HCT116 (cell line): ENCODE results near the gene S100A3. TPM values are rescaled to one million over a fixed set of nuclear protein-coding genes. Genes with fewer than 3 reads are reported as not detected.
A peak's percentile ranks its signal among the peaks of the same experiment; 100 is the strongest.

Experiments
- ATAC-seq: fragments of 200-7000 bp; cut with Tn5 transposase; 2 replicates; pipeline ENCODE4 v1.9.1; 2020; ENCODE audit warnings: mild to moderate bottlenecking, moderate library complexity
- BruUV-seq: library from RNA; stranded (reverse); fragments of 400-500 nt; replicated peaks from 2 replicates; lab custom pipeline; 2021; lab: Mats Ljungman, UMichigan
- CTCF ChIA-PET: fragments of 300-600 bp; sonication (Branson Sonifier 250); formaldehyde crosslinking; loops from one replicate; lab custom pipeline; 2021; ENCODE audit warnings: antibody characterized with exemption; lab: Charles Lee
- POLR2A ChIA-PET: fragments of 300-600, 350-600 bp; sonication (Branson Sonifier 250); formaldehyde crosslinking; loops from one replicate; lab custom pipeline; 2021; ENCODE audit warnings: antibody characterized with exemption; lab: Charles Lee
- RAD21 ChIA-PET, 2 experiments: fragments of 300-600 bp; sonication (Branson Sonifier 250); formaldehyde crosslinking; loops; one replicate each; lab custom pipeline; 2023; ENCODE audit warnings: low total read pairs in 2 of 2; ENCODE audit not compliant: uncharacterized antibody in 2 of 2, unreplicated experiment in 2 of 2, low non-redundant PET in 1 of 2; lab: Charles Lee
- DNase-seq: peaks from one replicate; pipeline ENCODE4 v3.0.0-alpha.2; 2010; ENCODE audit warnings: low read depth, low spot score
- H2AFZ ChIP-seq: fragments of 200-600 bp; shearing (Covaris generic), sonication (generic); 2 replicates; pipeline ENCODE4 v1.6.1; 2017; ENCODE audit warnings: low read depth, mixed run types, mixed read lengths, antibody characterized with exemption, low read length; ENCODE audit not compliant: poor library complexity, severe bottlenecking
- H3K27ac ChIP-seq: 2 replicates; pipeline ENCODE4 v1.5.1; 2012; ENCODE audit warnings: low read depth, low read length
- H3K27me3 ChIP-seq: fragments of 200-600 bp; sonication (generic); 2 replicates; pipeline ENCODE4 v1.6.1; 2016; ENCODE audit warnings: mixed run types, low read length, mixed read lengths; ENCODE audit not compliant: insufficient read depth
- H3K36me3 ChIP-seq, 2 experiments: fragments of 200-500 bp in 1 of 2; fragments of 200-600 bp in 1 of 2; sonication (Bioruptor generic) in 1 of 2; sonication (generic) in 1 of 2; 2 replicates each; pipeline versions ENCODE4 v1.5.1 to v1.6.1; 2014 to 2016; ENCODE audit warnings: low read length in 2 of 2, inconsistent platforms in 1 of 2, mixed read lengths in 1 of 2, mixed run types in 1 of 2; ENCODE audit not compliant: insufficient read depth in 2 of 2, control insufficient read depth in 1 of 2
- H3K4me1 ChIP-seq, 2 experiments: fragments of 200-600 bp in 1 of 2; sonication (generic) in 1 of 2; 2 replicates each; pipeline versions ENCODE4 v1.5.1 to v1.6.1; 2012 to 2017; ENCODE audit warnings: low read length in 2 of 2, inconsistent platforms in 1 of 2, mild to moderate bottlenecking in 1 of 2, mixed read lengths in 1 of 2, mixed run types in 1 of 2, moderate library complexity in 1 of 2; ENCODE audit not compliant: insufficient read depth in 2 of 2, control insufficient read depth in 1 of 2
- H3K4me2 ChIP-seq: fragments of 200-600 bp; sonication (generic); 2 replicates; pipeline ENCODE4 v1.6.1; 2017; ENCODE audit warnings: mixed run types, low read length, mixed read lengths
- H3K4me3 ChIP-seq, 2 experiments: fragments of 200-600 bp in 1 of 2; sonication (generic) in 1 of 2; replicated peaks in 1 of 2; 2 replicates each; pipeline ENCODE4 v1.5.1; 2011 to 2016; ENCODE audit warnings: low read length in 2 of 2, control low read depth in 1 of 2, low read depth in 1 of 2, mild to moderate bottlenecking in 1 of 2, mixed read lengths in 1 of 2, mixed run types in 1 of 2
- H3K79me2 ChIP-seq: fragments of 200-600 bp; sonication (generic); 2 replicates; pipeline ENCODE4 v1.6.1; 2017; ENCODE audit warnings: mild to moderate bottlenecking, mixed run types, low read length, moderate library complexity, mixed read lengths; ENCODE audit not compliant: insufficient read depth
- H3K9ac ChIP-seq: fragments of 200-600 bp; sonication (generic); 2 replicates; pipeline ENCODE4 v1.6.1; 2016; ENCODE audit warnings: low read length, mixed read lengths
- H3K9me2 ChIP-seq: fragments of 200-600 bp; sonication (generic), shearing (Covaris generic); 2 replicates; pipeline ENCODE4 v1.6.1; 2017; ENCODE audit warnings: mixed run types, mild to moderate bottlenecking, moderate library complexity; ENCODE audit not compliant: insufficient read depth
- H3K9me3 ChIP-seq, 2 experiments: fragments of 200-500 bp in 1 of 2; fragments of 200-600 bp in 1 of 2; sonication (Bioruptor generic) in 1 of 2; sonication (generic) in 1 of 2; 2 replicates each; pipeline ENCODE4 v1.6.1; 2014 to 2017; ENCODE audit warnings: low read length in 2 of 2, mixed read lengths in 2 of 2, inconsistent platforms in 1 of 2, low read depth in 1 of 2, mild to moderate bottlenecking in 1 of 2, mixed run types in 1 of 2, moderate library complexity in 1 of 2; ENCODE audit not compliant: control insufficient read depth in 1 of 2, insufficient read depth in 1 of 2
- H4K20me1 ChIP-seq: fragments of 200-600 bp; sonication (generic), shearing (Covaris generic); 2 replicates; pipeline ENCODE4 v1.6.1; 2017; ENCODE audit warnings: mixed run types, mild to moderate bottlenecking, moderate library complexity; ENCODE audit not compliant: insufficient read depth
- CBX3 ChIP-seq: IDR thresholded peaks from 2 replicates; pipeline ENCODE4 v1.6.1; 2012; ENCODE audit warnings: low read depth
- CEBPB ChIP-seq: IDR thresholded peaks from 2 replicates; pipeline ENCODE4 v1.6.1; 2012; ENCODE audit warnings: low read depth
- ELF1 ChIP-seq: IDR thresholded peaks from 2 replicates; pipeline ENCODE4 v1.6.1; 2012; ENCODE audit warnings: low read depth, borderline replicate concordance
- EZH2 ChIP-seq: fragments of 200-600 bp; sonication (generic); IDR thresholded peaks from 2 replicates; pipeline ENCODE4 v1.6.1; 2017; ENCODE audit warnings: antibody characterized with exemption, mixed run types
- POLR2A ChIP-seq: IDR thresholded peaks from 2 replicates; pipeline ENCODE4 v1.7.0; 2011; ENCODE audit warnings: borderline replicate concordance; ENCODE audit not compliant: insufficient read depth, insufficient read length; ENCODE audit errors: extremely low read depth
- POLR2AphosphoS5 ChIP-seq: IDR thresholded peaks from 2 replicates; pipeline ENCODE4 v1.6.1; 2011; ENCODE audit warnings: mild to moderate bottlenecking, low read depth, low read length, moderate library complexity
- SP1 ChIP-seq: IDR thresholded peaks from 2 replicates; pipeline ENCODE4 v1.6.1; 2012; ENCODE audit warnings: low read depth
- SRF ChIP-seq: IDR thresholded peaks from 2 replicates; pipeline ENCODE4 v1.6.1; 2012; ENCODE audit warnings: low read depth
- TCF7L2 ChIP-seq: IDR thresholded peaks from 2 replicates; pipeline ENCODE4 v1.7.0; 2011; ENCODE audit warnings: borderline replicate concordance, inconsistent platforms; ENCODE audit not compliant: insufficient read depth, insufficient read length; ENCODE audit errors: extremely low read depth
- YY1 ChIP-seq: IDR thresholded peaks from 2 replicates; pipeline ENCODE4 v1.6.1; 2011; ENCODE audit warnings: low read length, low read depth, moderate library complexity, mild to moderate bottlenecking; ENCODE audit not compliant: insufficient replicate concordance; ENCODE audit errors: extremely low read depth
- ZFX ChIP-seq: fragments of 450-650 bp; IDR thresholded peaks from 2 replicates; pipeline ENCODE4 v1.6.1; 2017
- ZNF274 ChIP-seq: fragments of 200-500 bp; sonication (Bioruptor generic); IDR thresholded peaks from 2 replicates; pipeline ENCODE4 v1.6.1; 2014; ENCODE audit warnings: mild to moderate bottlenecking, low read depth, low read length, inconsistent platforms
- intact Hi-C: fragments of 100-400 bp; cut with micrococcal nuclease; formaldehyde crosslinking; loops from 2 replicates; pipeline ENCODE4 v1.10.0; 2022
- total RNA-seq: library from RNA; stranded (reverse); gene quantifications from one replicate; pipeline ENCODE4 v1.2.1, GENCODE V29; 2021; ENCODE audit not compliant: unreplicated experiment
- TF ChIP-seq, protein P1 (sequence below), 3 experiments: fragments of 200-600 bp in 1 of 3; sonication (generic) in 1 of 3; IDR thresholded peaks in 2 of 3; conservative IDR thresholded peaks in 1 of 3; 2 replicates each; pipeline ENCODE4 v1.5.1; 2012 to 2017; ENCODE audit warnings: low read depth in 2 of 3, low read length in 2 of 3, antibody characterized with exemption in 1 of 3, borderline replicate concordance in 1 of 3, control low read depth in 1 of 3, mild to moderate bottlenecking in 1 of 3, mixed read lengths in 1 of 3, mixed run types in 1 of 3, moderate library complexity in 1 of 3; ENCODE audit not compliant: insufficient read depth in 1 of 3

Gene S100A3
- total RNA-seq, 1 experiment from 2014 or later: 4.2 TPM

DNA sequence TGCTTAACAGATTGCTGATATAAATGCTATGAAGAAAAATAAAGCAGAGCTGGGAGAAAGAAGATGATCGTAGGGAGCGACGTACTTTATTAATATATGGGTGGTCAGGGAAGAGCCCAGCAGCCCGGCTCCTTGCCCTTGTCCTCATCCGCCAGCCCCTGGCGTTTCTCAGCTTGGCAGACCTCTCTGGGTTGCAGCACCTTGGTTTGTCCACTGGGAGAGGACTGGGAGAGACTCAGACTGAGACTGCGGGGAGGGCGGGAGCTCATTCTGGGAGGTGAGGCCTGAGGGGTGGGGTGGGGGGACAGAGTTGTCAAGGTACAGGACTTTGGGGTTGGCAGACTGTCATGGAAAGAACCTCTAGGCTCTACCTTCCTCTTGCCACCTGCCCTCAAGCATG, 3.3 kb upstream of the S100A3 start:
- peak; percentile 54 for ATAC-seq
- CTCF ChIA-PET: interaction anchor here (1.0 to 2.6 kb wide), 5 partner anchors 9 to 41 kb away, joined by 3 to 11 read pairs (median 3); no protein-coding TSS in a partner anchor
- Histone ChIP-seq H3K9me2 (no peaks in the 10 kb centered on the region), H3K4me3 (no peak overlapping the region), H4K20me1 (no peaks in the 10 kb centered on the region), H2AFZ (no peak overlapping the region), H3K4me1 (peaks cover 45 to 73% of the 10 kb centered on the region in 2 experiments), H3K36me3 (no peaks in the 10 kb centered on the region)
- DNase-seq: no peak
- no peak for TF ChIP-seq SRF
- TF ChIP-seq, protein P1, sequence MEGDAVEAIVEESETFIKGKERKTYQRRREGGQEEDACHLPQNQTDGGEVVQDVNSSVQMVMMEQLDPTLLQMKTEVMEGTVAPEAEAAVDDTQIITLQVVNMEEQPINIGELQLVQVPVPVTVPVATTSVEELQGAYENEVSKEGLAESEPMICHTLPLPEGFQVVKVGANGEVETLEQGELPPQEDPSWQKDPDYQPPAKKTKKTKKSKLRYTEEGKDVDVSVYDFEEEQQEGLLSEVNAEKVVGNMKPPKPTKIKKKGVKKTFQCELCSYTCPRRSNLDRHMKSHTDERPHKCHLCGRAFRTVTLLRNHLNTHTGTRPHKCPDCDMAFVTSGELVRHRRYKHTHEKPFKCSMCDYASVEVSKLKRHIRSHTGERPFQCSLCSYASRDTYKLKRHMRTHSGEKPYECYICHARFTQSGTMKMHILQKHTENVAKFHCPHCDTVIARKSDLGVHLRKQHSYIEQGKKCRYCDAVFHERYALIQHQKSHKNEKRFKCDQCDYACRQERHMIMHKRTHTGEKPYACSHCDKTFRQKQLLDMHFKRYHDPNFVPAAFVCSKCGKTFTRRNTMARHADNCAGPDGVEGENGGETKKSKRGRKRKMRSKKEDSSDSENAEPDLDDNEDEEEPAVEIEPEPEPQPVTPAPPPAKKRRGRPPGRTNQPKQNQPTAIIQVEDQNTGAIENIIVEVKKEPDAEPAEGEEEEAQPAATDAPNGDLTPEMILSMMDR (IDR thresholded peaks at IDR 0.05 in 2 of 3, conservative IDR thresholded peaks at IDR 0.05 in 1 of 3; ENCODE audit: borderline replicate concordance in 1 of 3, insufficient read depth in 1 of 3, low read depth in 2 of 3, low read length in 2 of 3): peak in 2 of 3 experiments; percentile 36 to 46; a peak in 4 of 6 replicates
- TF ChIP-seq, all 23 proteins: peak for 1
- RAD21 ChIA-PET: interaction anchor here in 1 of 2 experiments (0.6 kb wide), 1 partner anchor 20 kb away, joined by 3 read pairs; no protein-coding TSS in a partner anchor
- Histone ChIP-seq H3K4me2 (peak overlapping the region; percentile 42; the same call in 1 of the 2 replicates), H3K9me3 (no peaks in the 10 kb centered on the region), H3K79me2 (no peaks in the 10 kb centered on the region), H3K27ac (no peak overlapping the region), H3K27me3 (no peaks in the 10 kb centered on the region), H3K9ac (peak overlapping the region; percentile 20; the same call in 1 of the 2 replicates)
- intact Hi-C loops: no loop called here
- POLR2A ChIA-PET: interaction anchor here (1.1 to 8.1 kb wide), 5 partner anchors 9 to 46 kb away, joined by 3 to 78 read pairs (median 8); partner anchors contain the start of genes S100A2 and S100A6
- no TSS peak for BruUV-seq

DNA sequence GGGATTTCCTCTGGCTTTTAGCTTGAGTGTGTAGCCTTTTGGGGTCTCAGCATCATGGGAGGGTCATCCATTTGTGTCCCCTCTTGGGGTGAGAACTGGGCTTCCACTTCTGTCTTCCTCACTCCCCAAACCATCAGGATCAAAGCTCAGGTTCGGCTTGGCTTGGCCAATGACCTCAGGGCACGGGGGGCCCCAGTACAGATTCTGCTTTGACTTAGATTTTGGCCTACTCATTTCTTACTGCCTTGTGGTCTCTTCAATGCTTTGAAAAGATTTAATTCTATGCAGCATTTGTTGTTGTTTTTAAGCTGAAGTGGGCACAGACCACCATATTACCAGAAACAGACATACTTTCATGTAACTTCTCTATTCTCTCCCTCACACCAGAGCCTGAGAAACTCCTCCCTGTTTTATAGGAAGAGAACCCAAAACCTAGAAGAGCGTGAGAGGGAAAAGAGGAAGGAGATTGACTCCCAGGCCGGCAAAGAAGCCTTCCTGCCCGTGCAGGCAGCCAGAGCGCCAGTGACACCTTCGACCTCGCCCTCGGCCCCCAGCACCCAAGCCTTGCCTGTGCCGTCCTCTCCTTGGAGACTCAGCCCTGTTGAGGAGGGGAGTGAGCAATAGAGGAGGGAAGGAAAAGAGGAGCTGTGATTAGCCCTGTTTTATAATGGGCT, 1.9 kb upstream of the S100A3 start:
- no peak for DNase-seq
- no peaks in the 10 kb centered on the region for H3K9me2 ChIP-seq
- H3K36me3 ChIP-seq: no peaks in the 10 kb centered on the region
- no peaks in the 10 kb centered on the region for H3K79me2 ChIP-seq
- H4K20me1 ChIP-seq: no peaks in the 10 kb centered on the region
- RAD21 ChIA-PET: no interaction called here
- H3K27me3 ChIP-seq: no peaks in the 10 kb centered on the region
- POLR2A ChIA-PET: interaction anchor here (1.8 to 8.1 kb wide), 4 partner anchors 11 to 17 kb away, joined by 6 to 78 read pairs (median 8); partner anchors contain the start of genes S100A2 and S100A6
- TF ChIP-seq YY1 (no peak), CEBPB (no peak), ELF1 (no peak), SP1 (no peak), ZNF274 (no peak), ZFX (no peak), CBX3 (no peak), POLR2A (no peak), TCF7L2 (no peak), POLR2AphosphoS5 (no peak), EZH2 (no peak)
- TF ChIP-seq, all 23 proteins: peak for 0
- Histone ChIP-seq H2AFZ (no peak overlapping the region), H3K27ac (no peak overlapping the region), H3K4me2 (peak overlapping the region; percentile 77), H3K4me3 (no peak overlapping the region), H3K9me3 (no peaks in the 10 kb centered on the region), H3K9ac (peak overlapping the region; percentile 81), H3K4me1 (peaks cover 59 to 84% of the 10 kb centered on the region in 2 experiments)
- CTCF ChIA-PET: interaction anchor here (1.3 to 2.6 kb wide), 3 partner anchors 17 to 76 kb away, joined by 3 to 11 read pairs (median 5); partner anchors contain the start of gene S100A13
- ATAC-seq: no peak
- no TSS peak for BruUV-seq
- intact Hi-C loops: no loop called here
